ENCODE results near the gene PPM1H. TPM values are rescaled to one million over a fixed set of nuclear protein-coding genes. Genes with fewer than 3 reads are reported as not detected.

PPM1H gene
- total RNA-seq, 2 donors from 2014 or later, result 27.0 to 46.9 TPM

DNA sequence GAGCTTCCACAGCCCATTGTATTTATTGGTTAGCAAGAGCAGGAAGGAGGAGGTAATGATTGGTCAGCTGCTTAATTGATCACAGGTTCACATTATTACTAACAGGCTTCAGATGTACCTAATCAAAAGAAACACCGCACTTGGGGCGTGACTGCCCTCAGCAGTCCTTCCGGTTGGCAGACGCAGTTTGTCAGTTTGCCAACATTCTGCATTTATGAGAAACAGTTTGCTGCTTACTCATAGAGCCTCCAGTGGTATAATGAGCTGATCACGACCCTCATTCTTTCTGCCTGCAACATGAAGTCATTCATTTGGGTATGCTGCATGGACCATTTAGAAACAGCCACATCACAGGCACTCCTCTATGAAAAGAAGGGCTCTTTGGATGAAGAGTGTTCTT lies 42.5 kb upstream of the PPM1H start:
- intact Hi-C loops (cut with DNase I), result no loop called here
- H3K27ac ChIP-seq, result no peak overlapping the region
- no peak overlapping the region for H3K4me3 ChIP-seq
- no peaks in the 10 kb centered on the region for H3K9me3 ChIP-seq
- DNase-seq (ENCODE audit: low spot score), result peak; percentile 33
- no peaks in the 10 kb centered on the region for H3K27me3 ChIP-seq (replicated peaks; ENCODE audit: insufficient read depth)
- 29% methylated on average over 5 of the region's 5 CpGs for WGBS
- no peaks in the 10 kb centered on the region for H3K4me1 ChIP-seq (replicated peaks)
- no peaks in the 10 kb centered on the region for H3K36me3 ChIP-seq
- TF ChIP-seq, protein P1, sequence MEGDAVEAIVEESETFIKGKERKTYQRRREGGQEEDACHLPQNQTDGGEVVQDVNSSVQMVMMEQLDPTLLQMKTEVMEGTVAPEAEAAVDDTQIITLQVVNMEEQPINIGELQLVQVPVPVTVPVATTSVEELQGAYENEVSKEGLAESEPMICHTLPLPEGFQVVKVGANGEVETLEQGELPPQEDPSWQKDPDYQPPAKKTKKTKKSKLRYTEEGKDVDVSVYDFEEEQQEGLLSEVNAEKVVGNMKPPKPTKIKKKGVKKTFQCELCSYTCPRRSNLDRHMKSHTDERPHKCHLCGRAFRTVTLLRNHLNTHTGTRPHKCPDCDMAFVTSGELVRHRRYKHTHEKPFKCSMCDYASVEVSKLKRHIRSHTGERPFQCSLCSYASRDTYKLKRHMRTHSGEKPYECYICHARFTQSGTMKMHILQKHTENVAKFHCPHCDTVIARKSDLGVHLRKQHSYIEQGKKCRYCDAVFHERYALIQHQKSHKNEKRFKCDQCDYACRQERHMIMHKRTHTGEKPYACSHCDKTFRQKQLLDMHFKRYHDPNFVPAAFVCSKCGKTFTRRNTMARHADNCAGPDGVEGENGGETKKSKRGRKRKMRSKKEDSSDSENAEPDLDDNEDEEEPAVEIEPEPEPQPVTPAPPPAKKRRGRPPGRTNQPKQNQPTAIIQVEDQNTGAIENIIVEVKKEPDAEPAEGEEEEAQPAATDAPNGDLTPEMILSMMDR (IDR thresholded peaks at IDR 0.05), result no peak
- peak; percentile 29 for TF ChIP-seq POLR2AphosphoS5 (IDR thresholded peaks at IDR 0.05)

DNA sequence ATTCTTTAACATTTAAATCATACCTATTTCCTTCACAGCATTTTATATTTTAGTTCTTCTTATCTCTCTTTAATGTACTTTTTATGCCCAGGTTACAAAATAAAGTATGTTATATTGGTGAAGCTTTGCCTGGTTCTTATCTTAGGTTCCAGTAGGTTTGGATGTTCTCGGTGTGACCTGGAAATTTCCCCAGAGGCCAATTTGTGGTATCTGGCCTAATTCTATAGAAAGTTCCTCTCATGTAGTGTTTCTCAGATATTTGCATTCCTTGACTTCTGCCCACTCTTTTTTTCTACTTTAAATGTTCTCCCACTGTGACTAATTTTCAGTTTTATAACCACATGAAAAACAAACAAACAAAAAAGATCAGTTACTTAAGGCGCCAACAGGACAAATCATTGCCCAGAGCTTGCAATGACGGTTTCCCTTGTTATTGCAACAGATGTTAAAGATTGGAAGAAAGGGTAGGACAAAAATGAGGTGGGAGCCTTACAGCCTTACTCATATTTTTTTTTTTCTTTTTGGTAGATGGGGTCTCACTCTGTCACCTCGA lies 41.2 kb upstream of the PPM1H start:
- TF ChIP-seq POLR2A (IDR thresholded peaks at IDR 0.05) (no peak), POLR2AphosphoS5 (IDR thresholded peaks at IDR 0.05) (no peak)
- TF ChIP-seq, protein P1 (IDR thresholded peaks at IDR 0.05), result no peak
- Histone ChIP-seq H3K4me3 (no peak overlapping the region), H3K27me3 (replicated peaks; ENCODE audit: insufficient read depth) (no peaks in the 10 kb centered on the region), H3K27ac (no peak overlapping the region), H3K4me1 (replicated peaks) (no peaks in the 10 kb centered on the region), H3K36me3 (no peaks in the 10 kb centered on the region), H3K9me3 (no peaks in the 10 kb centered on the region)
- intact Hi-C loops (cut with DNase I), result no loop called here
- WGBS, result 97% methylated on average over 4 of the region's 4 CpGs
- no peak for DNase-seq (ENCODE audit: low spot score)

DNA sequence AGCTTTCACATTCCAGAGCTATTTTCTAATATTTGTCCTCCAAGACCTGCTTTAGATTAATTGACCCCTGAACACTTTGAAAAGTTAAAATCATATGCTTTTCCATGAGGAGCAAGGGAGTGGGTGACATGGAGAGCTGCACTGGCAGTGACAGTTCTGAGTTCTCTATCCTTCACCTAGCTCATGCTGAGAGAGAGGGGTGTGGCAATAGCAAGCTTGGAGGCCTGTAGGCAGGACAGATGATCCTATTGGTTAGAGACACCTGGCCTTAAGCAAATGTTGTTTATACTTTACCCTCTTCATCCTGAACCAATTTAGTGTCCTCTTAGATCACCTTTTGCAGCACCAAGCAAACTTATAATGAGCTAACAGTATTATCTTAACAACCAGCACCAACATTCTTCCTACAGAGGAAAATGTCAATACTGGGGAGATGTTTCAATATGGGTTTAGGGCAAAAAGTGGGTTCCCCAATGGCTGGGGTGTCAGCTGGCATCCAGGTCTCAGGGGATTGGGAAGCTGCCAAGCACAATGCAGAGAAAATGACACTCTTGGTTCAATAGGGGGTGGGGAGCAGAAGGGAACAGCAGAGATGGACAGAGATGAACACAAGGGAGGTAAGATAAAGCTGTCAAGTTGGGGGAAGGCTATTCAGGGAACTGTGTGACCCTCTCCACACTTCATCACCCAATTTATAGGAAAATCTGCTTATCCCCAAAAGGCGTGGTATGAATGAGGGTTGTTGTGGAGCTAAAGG lies 37.0 kb upstream of the PPM1H start:
- Histone ChIP-seq H3K9me3 (no peaks in the 10 kb centered on the region), H3K27ac (no peak overlapping the region), H3K4me3 (no peak overlapping the region), H3K27me3 (replicated peaks; ENCODE audit: insufficient read depth) (no peaks in the 10 kb centered on the region), H3K4me1 (replicated peaks) (peaks cover 7% of the 10 kb centered on the region), H3K36me3 (no peaks in the 10 kb centered on the region)
- DNase-seq (ENCODE audit: low spot score), result no peak
- intact Hi-C loops (cut with DNase I), result no loop called here
- no peak for TF ChIP-seq POLR2AphosphoS5 (IDR thresholded peaks at IDR 0.05)
- TF ChIP-seq, protein P1 (IDR thresholded peaks at IDR 0.05), result no peak
- no peak for TF ChIP-seq POLR2A (IDR thresholded peaks at IDR 0.05)
- 88% methylated on average over 1 of the region's 1 CpG for WGBS

DNA sequence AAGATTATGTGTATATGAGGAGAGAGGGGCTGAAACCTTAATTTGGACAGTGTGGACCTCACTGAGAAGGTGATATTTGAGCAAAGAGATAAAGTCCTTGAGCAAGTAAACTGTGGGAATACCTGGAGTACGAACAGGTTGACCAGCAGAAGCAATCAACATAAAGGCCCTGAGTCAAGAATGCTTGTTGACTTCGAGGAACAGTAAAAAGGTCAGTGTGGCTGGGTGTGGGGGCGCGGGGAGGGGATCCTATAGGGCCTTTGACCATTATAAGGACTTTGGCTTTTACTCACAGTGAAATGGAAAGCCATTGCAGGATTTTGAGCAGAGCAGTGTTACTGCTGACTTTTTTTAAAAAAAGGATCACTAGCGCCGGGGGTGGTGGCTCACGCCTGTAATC lies 34.7 kb upstream of the PPM1H start:
- H3K4me3 ChIP-seq, result no peak overlapping the region
- TF ChIP-seq POLR2A (IDR thresholded peaks at IDR 0.05), result no peak
- TF ChIP-seq POLR2AphosphoS5 (IDR thresholded peaks at IDR 0.05), result peak; percentile 30
- 88% methylated on average over 7 of the region's 7 CpGs for WGBS
- peak overlapping the region in 1 of 2 donors; percentile 68 for H3K27ac ChIP-seq
- intact Hi-C loops (cut with DNase I), result no loop called here
- no peak for DNase-seq (ENCODE audit: low spot score)
- no peaks in the 10 kb centered on the region for H3K27me3 ChIP-seq (replicated peaks; ENCODE audit: insufficient read depth)
- no peaks in the 10 kb centered on the region for H3K36me3 ChIP-seq
- H3K4me1 ChIP-seq (replicated peaks), result peaks cover 11% of the 10 kb centered on the region
- no peaks in the 10 kb centered on the region for H3K9me3 ChIP-seq

DNA sequence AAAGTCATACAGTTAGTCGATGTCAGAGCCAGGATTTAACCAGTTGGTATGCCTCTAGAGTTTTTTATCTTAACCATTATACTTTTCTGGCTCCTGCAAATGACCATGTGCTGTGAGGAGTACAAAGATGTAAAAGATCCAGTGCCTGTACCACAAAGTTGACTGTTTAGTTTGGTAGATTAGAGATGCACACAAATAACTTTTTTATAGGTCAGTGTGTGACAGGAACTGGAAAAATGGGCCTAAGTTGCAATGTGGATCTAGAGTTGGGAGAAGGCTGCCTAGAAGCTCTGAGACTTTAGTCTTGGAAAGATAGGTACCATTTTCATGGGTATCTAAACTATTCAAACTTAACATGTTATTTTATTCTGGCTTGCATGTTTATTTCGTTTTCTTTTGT lies 32.8 kb upstream of the PPM1H start:
- TF ChIP-seq, protein P1 (IDR thresholded peaks at IDR 0.05), result no peak
- peak; percentile 86 for TF ChIP-seq POLR2AphosphoS5 (IDR thresholded peaks at IDR 0.05)
- no peaks in the 10 kb centered on the region for H3K9me3 ChIP-seq
- peak overlapping the region; percentile 27 to 68 for H3K27ac ChIP-seq
- intact Hi-C loops (cut with DNase I), result no loop called here
- no peaks in the 10 kb centered on the region for H3K36me3 ChIP-seq
- WGBS, result 35% methylated on average over 2 of the region's 2 CpGs
- peaks cover 12% of the 10 kb centered on the region for H3K4me1 ChIP-seq (replicated peaks)
- DNase-seq (ENCODE audit: low spot score), result peak; percentile 46
- no peaks in the 10 kb centered on the region for H3K27me3 ChIP-seq (replicated peaks; ENCODE audit: insufficient read depth)
- no peak overlapping the region for H3K4me3 ChIP-seq

Data from prostate gland (tissue), 2 donors.